ENCODE data around the gene MIER2. TPM values are rescaled to one million over a fixed set of nuclear protein-coding genes. Genes with fewer than 3 reads are reported as not detected.

MIER2 gene
- total RNA-seq, 1 experiment from 2014 or later: 22.8 TPM

- peaks cover 12% of the 10 kb centered on the region for H3K36me3 Mint-ChIP-seq (ENCODE audit: insufficient read depth, unreplicated experiment)
- intact Hi-C loops (cut with micrococcal nuclease; ENCODE audit: unreplicated experiment): no loop called here
- DNase-seq: no peak
- no peaks in the 10 kb centered on the region for H3K9me3 Mint-ChIP-seq (ENCODE audit: low read depth, unreplicated experiment)
- CTCF ChIA-PET: no interaction called here
- H3K27me3 Mint-ChIP-seq (ENCODE audit: unreplicated experiment): no peaks in the 10 kb centered on the region
- H3K27ac Mint-ChIP-seq (ENCODE audit: unreplicated experiment): no peak overlapping the region
- no peak for TF ChIP-seq CTCF (IDR thresholded peaks at IDR 0.05; ENCODE audit: unreplicated experiment)
- no peaks in the 10 kb centered on the region for H3K4me1 Mint-ChIP-seq (ENCODE audit: low read depth, unreplicated experiment)
- TSS peak; percentile 29 for BruUV-seq (replicated peaks)
- H3K4me3 Mint-ChIP-seq (ENCODE audit: low read depth, unreplicated experiment): no peak overlapping the region
Measured at GRCh38 chr19:305240-306150, 39.1 kb downstream of the MIER2 start.

- CTCF ChIA-PET: no interaction called here
- Mint-ChIP-seq H3K27ac (ENCODE audit: unreplicated experiment) (no peak overlapping the region), H3K9me3 (ENCODE audit: low read depth, unreplicated experiment) (no peaks in the 10 kb centered on the region), H3K4me3 (ENCODE audit: low read depth, unreplicated experiment) (no peak overlapping the region), H3K27me3 (ENCODE audit: unreplicated experiment) (no peaks in the 10 kb centered on the region), H3K36me3 (ENCODE audit: insufficient read depth, unreplicated experiment) (peaks cover 15% of the 10 kb centered on the region), H3K4me1 (ENCODE audit: low read depth, unreplicated experiment) (peaks cover 17% of the 10 kb centered on the region)
- TF ChIP-seq CTCF (IDR thresholded peaks at IDR 0.05; ENCODE audit: unreplicated experiment): no peak
- DNase-seq: no peak
- no TSS peak for BruUV-seq (replicated peaks)
- intact Hi-C loops (cut with micrococcal nuclease; ENCODE audit: unreplicated experiment): no loop called here
Measured at GRCh38 chr19:296476-297225, 47.9 kb downstream of the MIER2 start.

- no peaks in the 10 kb centered on the region for H3K27me3 Mint-ChIP-seq (ENCODE audit: unreplicated experiment)
- no peaks in the 10 kb centered on the region for H3K9me3 Mint-ChIP-seq (ENCODE audit: low read depth, unreplicated experiment)
- no peak for TF ChIP-seq CTCF (IDR thresholded peaks at IDR 0.05; ENCODE audit: unreplicated experiment)
- H3K4me1 Mint-ChIP-seq (ENCODE audit: low read depth, unreplicated experiment): peaks cover 17% of the 10 kb centered on the region
- intact Hi-C loops (cut with micrococcal nuclease; ENCODE audit: unreplicated experiment): no loop called here
- H3K36me3 Mint-ChIP-seq (ENCODE audit: insufficient read depth, unreplicated experiment): peaks cover 15% of the 10 kb centered on the region
- CTCF ChIA-PET: no interaction called here
- DNase-seq: no peak
- BruUV-seq (replicated peaks): no TSS peak
- no peak overlapping the region for H3K4me3 Mint-ChIP-seq (ENCODE audit: low read depth, unreplicated experiment)
- H3K27ac Mint-ChIP-seq (ENCODE audit: unreplicated experiment): no peak overlapping the region
Measured at GRCh38 chr19:295687-296370, 48.8 kb downstream of the MIER2 start.

- peak; percentile 52 for TF ChIP-seq CTCF (IDR thresholded peaks at IDR 0.05; ENCODE audit: unreplicated experiment)
- H3K4me1 Mint-ChIP-seq (ENCODE audit: low read depth, unreplicated experiment): peaks cover 17% of the 10 kb centered on the region
- BruUV-seq (replicated peaks): no TSS peak
- intact Hi-C loops (cut with micrococcal nuclease; ENCODE audit: unreplicated experiment): no loop called here
- peak overlapping the region; percentile 28 for H3K4me3 Mint-ChIP-seq (ENCODE audit: low read depth, unreplicated experiment)
- H3K27ac Mint-ChIP-seq (ENCODE audit: unreplicated experiment): no peak overlapping the region
- CTCF ChIA-PET: no interaction called here
- H3K36me3 Mint-ChIP-seq (ENCODE audit: insufficient read depth, unreplicated experiment): peaks cover 21% of the 10 kb centered on the region
- no peaks in the 10 kb centered on the region for H3K27me3 Mint-ChIP-seq (ENCODE audit: unreplicated experiment)
- peak; percentile 61 for DNase-seq
- H3K9me3 Mint-ChIP-seq (ENCODE audit: low read depth, unreplicated experiment): no peaks in the 10 kb centered on the region
Measured at GRCh38 chr19:294946-295686, 49.5 kb downstream of the MIER2 start.
